ENCODE results near the gene GZMM. TPM values are rescaled to one million over a fixed set of nuclear protein-coding genes. Genes with fewer than 3 reads are reported as not detected.

GZMM gene
- total and polyA plus RNA-seq, 2 of the 13 experiments (the other 11 are each of a cell fraction or from before 2014, with no cell fraction given) = 0.07 TPM; not detected in 1

DNA sequence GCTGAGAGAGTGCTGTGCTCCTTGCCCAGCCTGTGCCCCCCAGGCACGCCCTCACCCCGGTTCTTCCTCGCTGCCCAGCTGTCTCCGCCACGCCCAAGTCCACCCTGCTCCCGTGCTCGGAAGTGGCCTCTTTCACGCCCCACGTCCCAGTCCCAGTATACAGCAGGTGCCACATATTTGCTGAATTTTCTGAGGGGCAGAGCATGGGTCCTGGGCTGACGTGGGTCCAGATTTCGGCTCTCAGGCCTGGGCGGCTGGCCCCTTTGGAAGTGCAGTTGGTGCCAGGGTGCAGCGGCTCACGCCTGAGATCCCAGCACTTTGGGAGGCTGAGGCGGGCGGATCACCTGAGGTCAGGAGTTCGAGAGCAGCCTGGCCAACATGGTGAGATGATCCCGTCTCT, 49.2 kb downstream of the GZMM start:
- no peaks in the 10 kb centered on the region for H3K9me3 ChIP-seq (ENCODE audit: low read length)
- DNase-seq (ENCODE audit: low spot score) (no peak), ATAC-seq (no peak), FAIRE-seq (no peak)
- 29% methylated on average over 11 of the region's 18 CpGs for WGBS (ENCODE audit: low lambda C conversion rate)
- POLR2A ChIA-PET = no interaction called here
- no peak overlapping the region for H3K4me3 ChIP-seq (replicated peaks in 1 of 3; ENCODE audit: insufficient read depth in 1 of 3, low read depth in 2 of 3, low read length in 3 of 3)
- in situ Hi-C loops (cut with HindIII; ENCODE audit: extremely low pct_ligation_motif_present, low pct_unique_long_range_greater_than_20kb) (no loop called here), intact Hi-C loops (cut with micrococcal nuclease; ENCODE audit: unreplicated experiment) (no loop called here)
- BruUV-seq (replicated peaks) = no TSS peak
- no peak overlapping the region for H3K27ac ChIP-seq (ENCODE audit: extremely low read length, insufficient read depth, low read length)
- peaks cover 26% of the 10 kb centered on the region; the same call in 1 of the 2 replicates for H4K20me1 ChIP-seq (ENCODE audit: insufficient read depth, low read length)
- H3K4me1 ChIP-seq (ENCODE audit: insufficient read depth, low read length) = peaks cover 13% of the 10 kb centered on the region
- H3K79me2 ChIP-seq (ENCODE audit: insufficient read depth, low read length) = no peaks in the 10 kb centered on the region
- CTCF ChIA-PET (ENCODE audit: low intra/inter-chr PET ratio, low total read pairs) = no interaction called here
- H3K27me3 ChIP-seq (ENCODE audit: control insufficient read depth in 1 of 2, insufficient read depth in 2 of 2, low read length in 2 of 2) = peaks cover 16 to 86% of the 10 kb centered on the region in 2 experiments
- H3K9ac ChIP-seq (ENCODE audit: insufficient read depth, low read depth, low read length) = no peak overlapping the region
- TF ChIP-seq JUND (CRISPR knock-in tag; IDR thresholded peaks at IDR 0.05) = no peak
- no peak for TF ChIP-seq TCF12 (IDR thresholded peaks at IDR 0.05)
- no peak for TF ChIP-seq TCF12 (CRISPR knock-in tag; IDR thresholded peaks at IDR 0.05)
- no peak for TF ChIP-seq KLF9 (CRISPR knock-in tag; IDR thresholded peaks at IDR 0.05; ENCODE audit: low read depth)
- TF ChIP-seq ZNF34 (CRISPR knock-in tag; IDR thresholded peaks at IDR 0.05; ENCODE audit: borderline replicate concordance) = no peak
- TF ChIP-seq, protein P1, sequence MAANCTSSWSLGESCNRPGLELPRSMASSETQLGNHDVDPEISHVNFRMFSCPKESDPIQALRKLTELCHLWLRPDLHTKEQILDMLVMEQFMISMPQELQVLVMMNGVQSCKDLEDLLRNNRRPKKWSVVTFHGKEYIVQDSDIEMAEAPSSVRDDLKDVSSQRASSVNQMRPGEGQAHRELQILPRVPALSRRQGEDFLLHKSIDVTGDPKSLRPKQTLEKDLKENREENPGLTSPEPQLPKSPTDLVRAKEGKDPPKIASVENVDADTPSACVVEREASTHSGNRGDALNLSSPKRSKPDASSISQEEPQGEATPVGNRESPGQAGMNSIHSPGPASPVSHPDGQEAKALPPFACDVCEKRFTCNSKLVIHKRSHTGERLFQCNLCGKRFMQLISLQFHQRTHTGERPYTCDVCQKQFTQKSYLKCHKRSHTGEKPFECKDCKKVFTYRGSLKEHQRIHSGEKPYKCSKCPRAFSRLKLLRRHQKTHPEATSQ (CRISPR knock-in tag; IDR thresholded peaks at IDR 0.05; ENCODE audit: borderline replicate concordance) = no peak
- TF ChIP-seq, protein P2, sequence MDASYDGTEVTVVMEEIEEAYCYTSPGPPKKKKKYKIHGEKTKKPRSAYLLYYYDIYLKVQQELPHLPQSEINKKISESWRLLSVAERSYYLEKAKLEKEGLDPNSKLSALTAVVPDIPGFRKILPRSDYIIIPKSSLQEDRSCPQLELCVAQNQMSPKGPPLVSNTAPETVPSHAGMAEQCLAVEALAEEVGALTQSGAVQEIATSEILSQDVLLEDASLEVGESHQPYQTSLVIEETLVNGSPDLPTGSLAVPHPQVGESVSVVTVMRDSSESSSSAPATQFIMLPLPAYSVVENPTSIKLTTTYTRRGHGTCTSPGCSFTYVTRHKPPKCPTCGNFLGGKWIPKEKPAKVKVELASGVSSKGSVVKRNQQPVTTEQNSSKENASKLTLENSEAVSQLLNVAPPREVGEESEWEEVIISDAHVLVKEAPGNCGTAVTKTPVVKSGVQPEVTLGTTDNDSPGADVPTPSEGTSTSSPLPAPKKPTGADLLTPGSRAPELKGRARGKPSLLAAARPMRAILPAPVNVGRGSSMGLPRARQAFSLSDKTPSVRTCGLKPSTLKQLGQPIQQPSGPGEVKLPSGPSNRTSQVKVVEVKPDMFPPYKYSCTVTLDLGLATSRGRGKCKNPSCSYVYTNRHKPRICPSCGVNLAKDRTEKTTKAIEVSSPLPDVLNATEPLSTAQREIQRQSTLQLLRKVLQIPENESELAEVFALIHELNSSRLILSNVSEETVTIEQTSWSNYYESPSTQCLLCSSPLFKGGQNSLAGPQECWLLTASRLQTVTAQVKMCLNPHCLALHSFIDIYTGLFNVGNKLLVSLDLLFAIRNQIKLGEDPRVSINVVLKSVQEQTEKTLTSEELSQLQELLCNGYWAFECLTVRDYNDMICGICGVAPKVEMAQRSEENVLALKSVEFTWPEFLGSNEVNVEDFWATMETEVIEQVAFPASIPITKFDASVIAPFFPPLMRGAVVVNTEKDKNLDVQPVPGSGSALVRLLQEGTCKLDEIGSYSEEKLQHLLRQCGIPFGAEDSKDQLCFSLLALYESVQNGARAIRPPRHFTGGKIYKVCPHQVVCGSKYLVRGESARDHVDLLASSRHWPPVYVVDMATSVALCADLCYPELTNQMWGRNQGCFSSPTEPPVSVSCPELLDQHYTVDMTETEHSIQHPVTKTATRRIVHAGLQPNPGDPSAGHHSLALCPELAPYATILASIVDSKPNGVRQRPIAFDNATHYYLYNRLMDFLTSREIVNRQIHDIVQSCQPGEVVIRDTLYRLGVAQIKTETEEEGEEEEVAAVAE (CRISPR knock-in tag; IDR thresholded peaks at IDR 0.05; ENCODE audit: borderline replicate concordance) = no peak
- no peak for TF ChIP-seq ZSCAN29 (CRISPR knock-in tag; conservative IDR thresholded peaks at IDR 0.05)
- no peak for TF ChIP-seq GPN1 (CRISPR knock-in tag; IDR thresholded peaks at IDR 0.05; ENCODE audit: borderline replicate concordance)
- TF ChIP-seq POLR2A (IDR thresholded peaks at IDR 0.05; ENCODE audit: insufficient read depth in 1 of 2, low read depth in 2 of 2, low read length in 2 of 2) = no peak
- TF ChIP-seq, protein P3, sequence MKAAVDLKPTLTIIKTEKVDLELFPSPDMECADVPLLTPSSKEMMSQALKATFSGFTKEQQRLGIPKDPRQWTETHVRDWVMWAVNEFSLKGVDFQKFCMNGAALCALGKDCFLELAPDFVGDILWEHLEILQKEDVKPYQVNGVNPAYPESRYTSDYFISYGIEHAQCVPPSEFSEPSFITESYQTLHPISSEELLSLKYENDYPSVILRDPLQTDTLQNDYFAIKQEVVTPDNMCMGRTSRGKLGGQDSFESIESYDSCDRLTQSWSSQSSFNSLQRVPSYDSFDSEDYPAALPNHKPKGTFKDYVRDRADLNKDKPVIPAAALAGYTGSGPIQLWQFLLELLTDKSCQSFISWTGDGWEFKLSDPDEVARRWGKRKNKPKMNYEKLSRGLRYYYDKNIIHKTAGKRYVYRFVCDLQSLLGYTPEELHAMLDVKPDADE (CRISPR knock-in tag; IDR thresholded peaks at IDR 0.05) = no peak
- no peak for TF ChIP-seq ZBTB20 (CRISPR knock-in tag; IDR thresholded peaks at IDR 0.05; ENCODE audit: borderline replicate concordance, low read depth)
- no peak for TF ChIP-seq LCORL (IDR thresholded peaks at IDR 0.05)
- no peak for TF ChIP-seq LCORL (CRISPR knock-in tag; IDR thresholded peaks at IDR 0.05)
- no peak for TF ChIP-seq GFI1 (CRISPR knock-in tag; IDR thresholded peaks at IDR 0.05; ENCODE audit: borderline replicate concordance)
- no peak for TF ChIP-seq ZNF354B (CRISPR knock-in tag; IDR thresholded peaks at IDR 0.05)
- TF ChIP-seq ZNF337 (CRISPR knock-in tag; IDR thresholded peaks at IDR 0.05; ENCODE audit: borderline replicate concordance, low read depth) = no peak
- TF ChIP-seq ZFY (CRISPR knock-in tag; IDR thresholded peaks at IDR 0.05) = no peak
- TF ChIP-seq ZNF558 (CRISPR knock-in tag; IDR thresholded peaks at IDR 0.05; ENCODE audit: borderline replicate concordance) = no peak
- no peaks in the 10 kb centered on the region for H3K36me3 ChIP-seq (replicated peaks in 1 of 2; ENCODE audit: control insufficient read depth in 1 of 2, insufficient read depth in 2 of 2, low read length in 2 of 2)
- no peak overlapping the region for H2AFZ ChIP-seq (ENCODE audit: low read length)
- H3K4me2 ChIP-seq (ENCODE audit: low read depth, low read length) = no peak overlapping the region

Measured in HepG2 (cell line).